GM06990 (cell line): ENCODE data around the gene SMTN.
A peak's percentile ranks its signal among the peaks of the same experiment; 100 is the strongest.
"Not testable (repeated sequence)": the region's sequence is repeated elsewhere in the genome, so short reads cannot be mapped to it uniquely, and the experiment has no call there.

Experiments used
- DNase-seq: peaks from one replicate; pipeline ENCODE4 v3.0.0-alpha.2; 2011; ENCODE audit not compliant: insufficient read length; ENCODE audit errors: extremely low read depth
- H3K27me3 ChIP-seq: replicated peaks from 2 replicates; pipeline ENCODE4 v1.6.0; 2011; ENCODE audit warnings: low read length; ENCODE audit not compliant: control insufficient read depth, insufficient read depth
- H3K36me3 ChIP-seq: 2 replicates; pipeline ENCODE4 v1.5.1; 2011; ENCODE audit warnings: low read length; ENCODE audit not compliant: control insufficient read depth, insufficient read depth
- H3K4me3 ChIP-seq: replicated peaks from 2 replicates; pipeline ENCODE4 v1.5.1; 2011; ENCODE audit warnings: low read depth, mild to moderate bottlenecking, control low read depth, low read length
- TF ChIP-seq, protein P1 (sequence below): IDR thresholded peaks from 2 replicates; pipeline ENCODE4 v1.5.1; 2011; ENCODE audit warnings: low read length, control low read depth, mild to moderate bottlenecking, inconsistent platforms; ENCODE audit not compliant: insufficient read depth, poor library complexity, severe bottlenecking

Gene SMTN

DNA sequence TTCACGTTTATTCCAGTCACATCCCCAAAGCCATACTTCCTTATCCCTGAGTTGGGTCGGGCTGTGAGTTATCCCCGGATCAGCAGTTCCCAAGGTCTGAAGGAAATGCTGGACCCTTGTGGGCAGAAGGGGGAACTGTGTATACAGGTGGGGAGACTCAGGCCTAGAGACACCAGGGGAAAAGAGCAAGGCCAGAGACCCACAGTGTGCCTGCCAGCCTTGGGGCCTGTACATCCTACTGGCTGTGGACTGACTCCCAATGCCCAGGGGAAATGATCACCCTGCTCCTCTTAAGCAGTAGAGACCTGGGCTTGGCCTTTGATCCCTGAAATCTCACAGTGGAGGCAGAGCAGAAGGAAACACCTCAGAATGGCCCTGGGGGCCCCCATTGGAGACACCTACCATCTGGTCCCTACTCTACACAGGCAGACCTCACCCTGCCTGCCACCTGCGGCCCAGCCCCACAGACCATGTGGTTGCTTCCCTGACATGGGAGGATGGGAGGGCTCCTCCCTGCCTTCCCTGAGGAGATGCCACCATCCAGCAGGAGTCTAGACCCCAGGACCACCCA is 25.0 kb downstream of the SMTN start:
- TF ChIP-seq, protein P1, sequence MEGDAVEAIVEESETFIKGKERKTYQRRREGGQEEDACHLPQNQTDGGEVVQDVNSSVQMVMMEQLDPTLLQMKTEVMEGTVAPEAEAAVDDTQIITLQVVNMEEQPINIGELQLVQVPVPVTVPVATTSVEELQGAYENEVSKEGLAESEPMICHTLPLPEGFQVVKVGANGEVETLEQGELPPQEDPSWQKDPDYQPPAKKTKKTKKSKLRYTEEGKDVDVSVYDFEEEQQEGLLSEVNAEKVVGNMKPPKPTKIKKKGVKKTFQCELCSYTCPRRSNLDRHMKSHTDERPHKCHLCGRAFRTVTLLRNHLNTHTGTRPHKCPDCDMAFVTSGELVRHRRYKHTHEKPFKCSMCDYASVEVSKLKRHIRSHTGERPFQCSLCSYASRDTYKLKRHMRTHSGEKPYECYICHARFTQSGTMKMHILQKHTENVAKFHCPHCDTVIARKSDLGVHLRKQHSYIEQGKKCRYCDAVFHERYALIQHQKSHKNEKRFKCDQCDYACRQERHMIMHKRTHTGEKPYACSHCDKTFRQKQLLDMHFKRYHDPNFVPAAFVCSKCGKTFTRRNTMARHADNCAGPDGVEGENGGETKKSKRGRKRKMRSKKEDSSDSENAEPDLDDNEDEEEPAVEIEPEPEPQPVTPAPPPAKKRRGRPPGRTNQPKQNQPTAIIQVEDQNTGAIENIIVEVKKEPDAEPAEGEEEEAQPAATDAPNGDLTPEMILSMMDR, result no peak

DNA sequence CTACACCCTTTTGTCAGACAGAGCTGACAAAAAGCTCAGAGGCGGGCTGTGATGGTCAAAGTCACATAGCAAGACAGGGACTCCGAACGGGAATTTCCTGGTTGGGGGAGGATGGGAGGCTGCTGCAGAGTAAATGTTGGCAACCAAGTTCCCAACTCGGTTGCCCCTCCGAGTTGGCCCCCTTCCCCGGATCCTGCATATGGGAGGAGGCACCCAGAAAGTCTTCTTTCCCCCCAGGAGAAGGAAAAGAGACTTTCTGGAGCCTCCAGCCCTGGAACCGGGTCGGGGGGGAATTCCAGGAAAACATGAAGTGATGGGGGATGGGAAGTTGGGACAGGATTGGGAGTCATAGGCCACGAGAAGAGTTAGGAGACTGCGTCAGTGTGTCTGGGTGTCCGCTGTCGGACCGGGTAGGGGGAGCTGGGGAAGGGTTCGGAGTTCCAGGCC is 25.6 kb downstream of the SMTN start:
- no peaks in the 10 kb centered on the region for H3K36me3 ChIP-seq
- no peak for DNase-seq
- TF ChIP-seq, protein P1, result no peak
- H3K27me3 ChIP-seq, result no peaks in the 10 kb centered on the region
- peak overlapping the region; percentile 69 for H3K4me3 ChIP-seq

More for the DNA sequence above, 25.0 kb downstream of the SMTN start:
- Histone ChIP-seq H3K36me3 (no peaks in the 10 kb centered on the region), H3K4me3 (no peak overlapping the region), H3K27me3 (no peaks in the 10 kb centered on the region)
- no peak for DNase-seq

DNA sequence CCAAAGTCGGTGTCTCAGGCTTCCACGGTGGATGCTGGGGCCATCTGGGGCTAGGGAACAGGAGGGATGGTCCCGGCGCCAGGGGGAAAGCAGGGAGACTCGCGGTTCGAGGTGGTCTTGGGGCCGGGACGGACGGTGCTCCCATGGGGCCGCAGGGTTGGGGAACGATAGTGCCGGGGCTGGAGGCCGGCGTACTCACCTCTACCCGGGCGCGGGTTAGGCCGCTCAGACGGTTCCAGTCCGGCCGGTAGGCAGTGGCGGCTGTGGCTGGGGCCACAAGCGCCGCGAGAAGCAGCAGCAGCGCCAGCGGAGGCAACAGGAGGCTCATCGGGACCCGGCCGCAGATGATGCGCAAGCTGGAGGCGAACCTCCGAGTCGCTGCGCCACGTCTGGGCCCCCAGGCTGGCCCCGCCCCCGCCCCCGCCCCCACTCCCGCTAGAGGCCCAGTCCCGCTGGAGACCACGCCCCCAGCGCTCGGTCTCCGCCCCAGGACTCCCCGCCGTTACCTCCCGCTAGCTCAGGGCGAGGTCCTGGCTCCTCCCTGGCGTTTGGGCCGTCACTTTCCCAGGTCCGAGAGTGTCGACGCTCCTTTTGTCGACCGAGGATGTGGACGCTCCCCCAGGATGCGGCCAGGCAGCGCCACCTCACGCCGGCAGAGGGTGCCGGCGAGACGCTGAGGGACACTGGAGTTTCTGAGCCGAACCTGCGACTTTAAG is 26.2 kb downstream of the SMTN start, which contains the start of gene SELENOM:
Gene SELENOM, minus strand, starts transcription at position 391 of the 716 bp plus-strand sequence. Its CDS starts 63 bp downstream, at position 328.
- TF ChIP-seq, protein P1, result peak; percentile 94
- H3K27me3 ChIP-seq, result no peaks in the 10 kb centered on the region
- H3K36me3 ChIP-seq, result no peaks in the 10 kb centered on the region
- H3K4me3 ChIP-seq, result peak within 1 kb of the TSS; percentile 69
- peak; percentile 86 for DNase-seq

DNA sequence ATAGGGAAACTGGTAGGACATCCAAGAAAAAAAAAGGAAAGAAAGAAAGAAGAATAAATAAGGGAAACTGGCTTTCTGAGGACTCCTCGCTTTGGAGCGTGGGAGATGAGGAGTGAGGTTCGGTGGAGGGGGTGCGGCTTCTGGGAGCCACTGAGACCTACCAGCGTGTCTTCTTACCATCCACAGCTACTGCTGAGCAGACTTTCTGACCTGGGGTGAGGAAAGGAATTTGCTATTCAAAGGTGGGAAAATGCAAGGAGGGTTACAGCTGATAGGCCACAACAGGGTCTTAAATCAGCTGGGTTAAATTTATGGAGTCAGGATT is 26.7 kb downstream of the SMTN start:
- DNase-seq, result no peak
- no peaks in the 10 kb centered on the region for H3K27me3 ChIP-seq
- H3K36me3 ChIP-seq, result no peaks in the 10 kb centered on the region
- TF ChIP-seq, protein P1, result no peak
- peak overlapping the region; percentile 69 for H3K4me3 ChIP-seq

DNA sequence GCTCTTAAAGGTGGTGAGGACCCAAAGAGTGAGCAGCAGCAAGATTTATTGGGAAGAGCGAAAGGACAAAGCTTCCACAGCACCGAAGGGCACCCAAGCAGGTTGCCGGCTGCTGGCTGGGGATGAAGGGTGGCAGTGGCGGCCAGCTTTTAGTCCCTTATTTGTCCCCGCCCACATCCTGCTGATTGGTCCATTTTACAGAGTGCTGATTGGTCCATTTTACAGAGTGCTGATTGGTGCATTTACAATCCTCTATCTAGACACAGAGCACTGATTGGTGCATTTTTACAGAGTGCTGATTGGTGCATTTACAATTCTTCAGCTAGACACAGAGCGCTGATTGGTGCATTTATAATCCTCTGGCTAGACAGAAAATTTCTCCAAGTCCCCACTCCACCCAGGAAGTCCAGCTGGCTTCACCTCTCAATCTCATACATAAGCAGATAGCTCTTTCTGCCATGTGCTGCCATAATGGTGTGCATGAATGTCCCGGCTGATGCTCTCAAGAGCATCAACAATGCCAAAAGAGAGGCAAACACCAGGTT is 31.5 kb downstream of the SMTN start:
- not testable (repeated sequence) for H3K4me3 ChIP-seq, H3K27me3 ChIP-seq, DNase-seq, H3K36me3 ChIP-seq

DNA sequence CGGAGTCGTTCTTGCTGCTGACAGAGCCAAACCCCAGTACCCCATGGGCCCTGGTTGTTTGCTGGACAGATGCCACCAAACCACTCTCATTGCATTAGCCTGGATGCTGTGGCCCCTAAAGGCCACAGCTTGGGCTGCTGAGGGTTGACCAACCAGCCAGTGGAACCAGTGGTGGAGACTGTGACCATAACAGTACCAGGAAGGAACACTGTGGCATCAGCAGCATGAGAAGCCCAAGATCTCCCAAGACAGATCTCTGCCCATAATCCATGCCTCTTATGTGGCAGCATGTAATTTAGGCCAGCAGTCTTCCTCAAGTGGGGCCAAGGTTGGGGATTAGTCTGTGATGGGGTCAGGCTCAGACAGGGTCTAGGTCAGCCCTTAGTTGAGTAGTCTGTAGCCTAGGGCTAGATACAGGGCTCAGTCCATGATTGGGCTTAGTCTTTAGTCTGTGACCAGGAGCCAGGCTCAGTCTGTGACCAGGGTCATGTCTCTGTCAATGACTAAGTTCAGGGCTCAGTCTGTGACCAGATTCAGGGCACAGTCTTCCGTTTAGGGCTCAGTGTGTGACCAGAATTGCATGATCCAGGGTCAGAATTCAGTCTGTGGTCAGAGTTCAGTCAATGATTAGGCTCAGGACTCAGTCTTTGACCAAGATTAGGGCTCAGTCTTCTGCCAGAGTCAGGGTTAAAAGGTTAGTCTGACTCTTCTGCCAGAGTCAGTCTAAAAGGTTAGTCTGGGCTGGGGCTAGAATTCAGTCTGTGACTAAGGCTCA is 37.1 kb downstream of the SMTN start:
- Histone ChIP-seq H3K4me3 (no peak overlapping the region), H3K36me3 (no peaks in the 10 kb centered on the region), H3K27me3 (peaks cover 1% of the 10 kb centered on the region; the same call in 1 of the 2 replicates)
- DNase-seq, result no peak
- TF ChIP-seq, protein P1, result no peak
